B cell (primary cell): ENCODE data around the gene CCNI. TPM values are rescaled to one million over a fixed set of nuclear protein-coding genes. Genes with fewer than 3 reads are reported as not detected.

Experiments used
- ATAC-seq: fragments of 200-7000 bp; cut with Tn5 transposase; one replicate; pipeline ENCODE4 v1.10.0; 2021; ENCODE audit warnings: low read depth, mild to moderate bottlenecking, moderate number of reproducible peaks, moderate library complexity
- CTCF ChIA-PET: fragments of 350-600 bp; sonication (Branson Sonifier 250); formaldehyde crosslinking; loops from one replicate; lab custom pipeline; 2021; ENCODE audit warnings: antibody characterized with exemption, inconsistent platforms; lab: Charles Lee
- POLR2A ChIA-PET: fragments of 350-600 bp; sonication (Branson Sonifier 250); formaldehyde crosslinking; loops from one replicate; lab custom pipeline; 2021; ENCODE audit warnings: antibody characterized with exemption; lab: Charles Lee
- DNase-seq: peaks from one replicate; pipeline ENCODE4 v3.0.0; 2013
- H2AFZ ChIP-seq: 2 replicates; pipeline ENCODE4 v1.6.1; 2012; ENCODE audit warnings: mild to moderate bottlenecking, low read depth, low read length; ENCODE audit not compliant: insufficient read depth, poor library complexity, severe bottlenecking
- H3K27ac ChIP-seq, 2 donors: 1 replicate in 1 of 2; 2 replicates in 1 of 2; pipeline ENCODE4 v1.5.1; 2012 to 2013; ENCODE audit warnings: low read length in 2 of 2, mild to moderate bottlenecking in 2 of 2, moderate library complexity in 1 of 2
- H3K27me3 ChIP-seq, 4 experiments: fragments of 200-600 bp in 1 of 4; sonication (generic) in 1 of 4; replicated peaks in 1 of 4; 1 replicate in 2 of 4; 2 replicates in 2 of 4; pipeline versions ENCODE4 v1.6.1 to v1.7.0; 2013 to 2016; ENCODE audit warnings: low read length in 3 of 4, mild to moderate bottlenecking in 2 of 4, mixed read lengths in 1 of 4, moderate library complexity in 1 of 4; ENCODE audit not compliant: insufficient read depth in 4 of 4, control insufficient read depth in 3 of 4; ENCODE audit errors: control extremely low read depth in 1 of 4
- H3K36me3 ChIP-seq, 2 experiments: replicated peaks in 1 of 2; 1 replicate in 1 of 2; 2 replicates in 1 of 2; pipeline versions ENCODE4 v1.6.1 to v1.7.1; 2013; ENCODE audit warnings: low read length in 1 of 2; ENCODE audit not compliant: insufficient read depth in 2 of 2, control insufficient read depth in 1 of 2; ENCODE audit errors: control extremely low read depth in 1 of 2, extremely low read depth in 1 of 2
- H3K4me1 ChIP-seq, 2 donors: fragments of 200-600 bp in 1 of 2; sonication (generic) in 1 of 2; 1 replicate in 1 of 2; 2 replicates in 1 of 2; pipeline versions ENCODE4 v1.5.1 to v1.6.1; 2013 to 2017; ENCODE audit warnings: low read length in 2 of 2; ENCODE audit not compliant: control insufficient read depth in 2 of 2, insufficient read depth in 2 of 2
- H3K4me2 ChIP-seq: replicated peaks from 2 replicates; pipeline ENCODE3; 2012; ENCODE audit warnings: mild to moderate bottlenecking, low read depth, low read length; ENCODE audit not compliant: poor library complexity, severe bottlenecking
- H3K4me3 ChIP-seq, 5 experiments: fragments of 200-600 bp in 1 of 5; sonication (generic) in 1 of 5; 1 replicate in 3 of 5; 2 replicates in 2 of 5; pipeline versions ENCODE4 v1.5.1 to v1.7.0; 2011 to 2016; ENCODE audit warnings: low read length in 4 of 5, mild to moderate bottlenecking in 4 of 5, low read depth in 2 of 5, control low read depth in 1 of 5, moderate library complexity in 1 of 5; ENCODE audit not compliant: insufficient read depth in 1 of 5; ENCODE audit errors: control extremely low read depth in 1 of 5, extremely low read depth in 1 of 5
- H3K79me2 ChIP-seq: fragments of 200-600 bp; sonication (generic); one replicate; pipeline ENCODE4 v1.6.0; 2016; ENCODE audit warnings: low read length; ENCODE audit not compliant: control insufficient read depth, insufficient read depth
- H3K9ac ChIP-seq: fragments of 200-600 bp; sonication (generic); 2 replicates; pipeline ENCODE4 v1.6.1; 2017; ENCODE audit warnings: mild to moderate bottlenecking, low read length, moderate library complexity
- H3K9me3 ChIP-seq, 3 donors: one replicate each; pipeline versions ENCODE4 v1.6.1 to v1.7.1; 2013; ENCODE audit warnings: low read length in 2 of 3; ENCODE audit not compliant: control insufficient read depth in 2 of 3, insufficient read depth in 1 of 3; ENCODE audit errors: control extremely low read depth in 1 of 3
- H4K20me1 ChIP-seq: 2 replicates; pipeline ENCODE4 v1.6.0; 2012; ENCODE audit warnings: mild to moderate bottlenecking, low read length; ENCODE audit not compliant: insufficient read depth, control insufficient read depth, poor library complexity, severe bottlenecking
- H3K27ac Mint-ChIP-seq: one replicate; pipeline ENCODE4 v1.8.0; 2021; ENCODE audit warnings: mixed read lengths
- H3K27me3 Mint-ChIP-seq: one replicate; pipeline ENCODE4 v1.8.0; 2021; ENCODE audit warnings: mixed read lengths
- H3K4me1 Mint-ChIP-seq: one replicate; pipeline ENCODE4 v1.8.0; 2021; ENCODE audit warnings: mixed read lengths
- H3K4me3 Mint-ChIP-seq: one replicate; pipeline ENCODE4 v1.8.0; 2021; ENCODE audit warnings: mixed read lengths
- H3K9me3 Mint-ChIP-seq: one replicate; pipeline ENCODE4 v1.8.0; 2022; ENCODE audit warnings: mixed read lengths; ENCODE audit not compliant: insufficient read depth
- EZH2 ChIP-seq: IDR thresholded peaks from 2 replicates; pipeline ENCODE4 v1.6.1; 2012; ENCODE audit warnings: borderline replicate concordance, low read depth, mild to moderate bottlenecking, moderate library complexity, low read length; ENCODE audit not compliant: insufficient read depth, poor library complexity, severe bottlenecking
- WGBS: methylation state at CpG from one replicate; pipeline ENCODE4 v1.1.5; 2013; ENCODE audit warnings: missing lambda C conversion rate; ENCODE audit not compliant: insufficient coverage; 5-methylcytosine and 5-hydroxymethylcytosine counted together
- intact Hi-C: fragments of 100-400 bp; cut with micrococcal nuclease; formaldehyde crosslinking; loops from one replicate; pipeline ENCODE4 v1.10.0; 2022
- polyA plus RNA-seq: library from polyadenylated mRNA; depleted of rRNA; stranded (reverse); fragments of >200 nt; gene quantifications from 2 replicates; pipeline ENCODE4 v1.2.3, GENCODE V29; 2012
- total RNA-seq, 2 donors: library from RNA; stranded (reverse); fragments of 120-200 nt in 1 of 2; gene quantifications; 1 replicate in 1 of 2; 2 replicates in 1 of 2; pipeline versions ENCODE4 v1.2.3 to v1.2.4, GENCODE V29; 2013 to 2022
- TF ChIP-seq, protein P1 (sequence below): fragments of 200-600 bp; IDR thresholded peaks from one replicate; pipeline ENCODE4 v1.8.0; 2022; ENCODE audit warnings: antibody characterized with exemption, mild to moderate bottlenecking

CCNI gene
- total and polyA plus RNA-seq, 2 donors (not counting 1 experiment from before 2014, with no cell fraction given), result 95.1 to 314 TPM

DNA sequence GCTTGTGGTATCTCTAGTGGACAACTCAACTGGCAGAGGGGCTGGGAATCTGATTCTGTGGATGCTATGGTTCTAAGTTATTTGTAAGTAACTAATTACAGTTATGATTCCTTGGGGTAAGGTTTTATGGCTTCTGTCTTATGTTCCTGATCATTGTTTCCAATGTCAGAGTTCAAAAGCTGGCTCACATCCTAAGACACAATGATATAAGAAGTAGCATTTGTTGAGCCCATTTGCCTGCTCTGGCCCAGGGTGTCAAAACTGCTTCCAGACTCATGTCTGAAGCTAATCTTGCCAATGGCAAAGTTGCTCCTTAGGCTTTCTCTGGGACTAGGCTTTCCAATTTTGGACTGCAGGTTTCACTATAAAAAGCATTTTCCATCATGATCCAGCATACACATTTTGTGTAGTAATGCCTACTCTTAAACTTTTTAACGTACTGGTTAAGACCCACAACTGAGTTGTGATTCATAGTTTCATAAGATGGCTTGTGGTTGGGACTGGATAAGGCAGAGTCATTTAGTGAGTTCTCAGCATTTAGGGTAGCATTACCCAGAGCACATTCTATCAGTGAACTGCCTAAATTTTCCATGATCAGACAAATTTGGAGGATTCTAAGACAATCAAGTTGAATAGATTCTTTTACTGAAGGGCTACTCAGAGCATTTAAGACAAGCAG lies 50.0 kb downstream of the CCNI start:
- Histone ChIP-seq H3K9ac (no peak overlapping the region), H3K4me3 (no peak overlapping the region), H3K4me2 (no peak overlapping the region), H3K79me2 (no peaks in the 10 kb centered on the region), H3K27ac (no peak overlapping the region), H2AFZ (no peak overlapping the region), H3K27me3 (no peaks in the 10 kb centered on the region), H3K9me3 (no peaks in the 10 kb centered on the region), H3K4me1 (no peaks in the 10 kb centered on the region), H4K20me1 (no peaks in the 10 kb centered on the region), H3K36me3 (peaks cover 3 to 29% of the 10 kb centered on the region in 2 experiments)
- DNase-seq (no peak), ATAC-seq (no peak)
- intact Hi-C loops, result no loop called here
- TF ChIP-seq, protein P1, sequence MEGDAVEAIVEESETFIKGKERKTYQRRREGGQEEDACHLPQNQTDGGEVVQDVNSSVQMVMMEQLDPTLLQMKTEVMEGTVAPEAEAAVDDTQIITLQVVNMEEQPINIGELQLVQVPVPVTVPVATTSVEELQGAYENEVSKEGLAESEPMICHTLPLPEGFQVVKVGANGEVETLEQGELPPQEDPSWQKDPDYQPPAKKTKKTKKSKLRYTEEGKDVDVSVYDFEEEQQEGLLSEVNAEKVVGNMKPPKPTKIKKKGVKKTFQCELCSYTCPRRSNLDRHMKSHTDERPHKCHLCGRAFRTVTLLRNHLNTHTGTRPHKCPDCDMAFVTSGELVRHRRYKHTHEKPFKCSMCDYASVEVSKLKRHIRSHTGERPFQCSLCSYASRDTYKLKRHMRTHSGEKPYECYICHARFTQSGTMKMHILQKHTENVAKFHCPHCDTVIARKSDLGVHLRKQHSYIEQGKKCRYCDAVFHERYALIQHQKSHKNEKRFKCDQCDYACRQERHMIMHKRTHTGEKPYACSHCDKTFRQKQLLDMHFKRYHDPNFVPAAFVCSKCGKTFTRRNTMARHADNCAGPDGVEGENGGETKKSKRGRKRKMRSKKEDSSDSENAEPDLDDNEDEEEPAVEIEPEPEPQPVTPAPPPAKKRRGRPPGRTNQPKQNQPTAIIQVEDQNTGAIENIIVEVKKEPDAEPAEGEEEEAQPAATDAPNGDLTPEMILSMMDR, result no peak
- TF ChIP-seq EZH2, result no peak
- WGBS, result no CpG with 5 or more reads among the region's 1 CpG
- no peaks in the 10 kb centered on the region for H3K27me3 Mint-ChIP-seq
- ChIA-PET CTCF (no interaction called here), POLR2A (no interaction called here)
- H3K4me1 Mint-ChIP-seq, result no peaks in the 10 kb centered on the region
- H3K9me3 Mint-ChIP-seq, result no peaks in the 10 kb centered on the region
- H3K4me3 Mint-ChIP-seq, result no peak overlapping the region
- no peak overlapping the region for H3K27ac Mint-ChIP-seq

DNA sequence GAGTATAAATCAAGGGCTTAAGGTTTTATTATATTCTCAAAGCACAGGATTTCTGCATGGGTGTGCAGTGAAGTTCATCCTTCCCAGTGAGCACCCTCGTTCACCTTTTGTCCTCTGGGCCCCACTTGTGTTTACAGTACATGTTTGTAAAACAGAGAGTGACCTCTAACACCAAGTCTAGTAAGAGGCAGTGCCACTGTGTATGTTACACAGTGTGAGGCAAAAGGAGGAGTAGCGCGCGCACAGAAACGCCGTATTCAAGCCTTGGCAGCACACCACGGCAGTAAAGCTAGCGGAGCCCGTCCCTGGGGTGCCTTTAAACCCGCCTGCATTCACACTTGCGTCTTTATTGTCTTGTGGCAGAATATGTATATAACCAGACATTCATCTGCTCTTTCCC lies 51.9 kb downstream of the CCNI start:
- H3K4me1 ChIP-seq, result no peaks in the 10 kb centered on the region

More for the DNA sequence above, 51.9 kb downstream of the CCNI start:
- Histone ChIP-seq H4K20me1 (no peaks in the 10 kb centered on the region), H3K36me3 (peaks cover 8 to 27% of the 10 kb centered on the region in 2 experiments), H3K79me2 (no peaks in the 10 kb centered on the region), H3K9ac (no peak overlapping the region), H3K9me3 (no peaks in the 10 kb centered on the region), H3K4me2 (no peak overlapping the region), H3K27me3 (no peaks in the 10 kb centered on the region), H3K4me3 (no peak overlapping the region), H2AFZ (no peak overlapping the region), H3K27ac (no peak overlapping the region)
- no peak for TF ChIP-seq EZH2
- TF ChIP-seq, protein P1, result no peak
- 100% methylated on average over 8 of the region's 11 CpGs for WGBS
- no peaks in the 10 kb centered on the region for H3K27me3 Mint-ChIP-seq
- ATAC-seq (no peak), DNase-seq (no peak)
- H3K4me3 Mint-ChIP-seq, result no peak overlapping the region
- H3K4me1 Mint-ChIP-seq, result no peaks in the 10 kb centered on the region
- no peak overlapping the region for H3K27ac Mint-ChIP-seq
- intact Hi-C loops, result no loop called here
- no peaks in the 10 kb centered on the region for H3K9me3 Mint-ChIP-seq
- CTCF ChIA-PET, result no interaction called here
- POLR2A ChIA-PET, result no interaction called here
